HepG2 (cell line): ENCODE data around the gene MCC. TPM values are rescaled to one million over a fixed set of nuclear protein-coding genes. Genes with fewer than 3 reads are reported as not detected.

Experiments used
- ATAC-seq: fragments of 200-7000 bp; cut with Tn5 transposase; 3 replicates; pipeline ENCODE4 v1.9.1; 2020; ENCODE audit warnings: mild to moderate bottlenecking, moderate library complexity
- BruUV-seq: library from RNA; stranded (reverse); fragments of 400-500 nt; replicated peaks from 2 replicates; lab custom pipeline; 2021; lab: Mats Ljungman, UMichigan
- CTCF ChIA-PET: fragments of 300-600 bp; formaldehyde crosslinking; extraction: SDS; loops from one replicate; lab custom pipeline; 2021; ENCODE audit warnings: low total read pairs, inconsistent platforms, low intra/inter-chr PET ratio; lab: Yijun Ruan, JAX
- POLR2A ChIA-PET: fragments of 350-600 bp; sonication (Branson Sonifier 250); formaldehyde crosslinking; loops from one replicate; lab custom pipeline; 2020; ENCODE audit warnings: antibody characterized with exemption, inconsistent platforms; lab: Yijun Ruan, JAX
- DNase-seq: peaks from one replicate; pipeline ENCODE4 v3.0.0-alpha.2; 2015; ENCODE audit warnings: low spot score
- FAIRE-seq: peaks from 3 replicates; lab custom pipeline; 2011; peaks lifted over from hg19 to GRCh38; lab: Jason Lieb, UNC
- H2AFZ ChIP-seq: one replicate; pipeline ENCODE4 v1.6.1; 2011; ENCODE audit warnings: low read length, inconsistent platforms
- H3K27ac ChIP-seq: fragments of 300-600 bp; 3 replicates; pipeline ENCODE4 v1.8.0; 2011; ENCODE audit warnings: mixed run types, mild to moderate bottlenecking, mixed read lengths, low read length, inconsistent platforms; ENCODE audit not compliant: insufficient read depth; ENCODE audit errors: extremely low read length
- H3K27me3 ChIP-seq, 2 experiments: fragments of 200-600 bp in 1 of 2; 2 replicates in 1 of 2; 3 replicates in 1 of 2; pipeline versions ENCODE4 v1.6.0 to v1.8.0; 2011; ENCODE audit warnings: low read length in 2 of 2, mild to moderate bottlenecking in 2 of 2, moderate library complexity in 2 of 2, inconsistent platforms in 1 of 2; ENCODE audit not compliant: insufficient read depth in 2 of 2, control insufficient read depth in 1 of 2
- H3K36me3 ChIP-seq, 2 experiments: fragments of 200-600 bp in 1 of 2; replicated peaks in 1 of 2; 2 replicates in 1 of 2; 3 replicates in 1 of 2; pipeline versions ENCODE4 v1.5.1 to v1.8.0; 2011; ENCODE audit warnings: low read length in 2 of 2, inconsistent platforms in 1 of 2; ENCODE audit not compliant: insufficient read depth in 2 of 2, control insufficient read depth in 1 of 2
- H3K4me1 ChIP-seq: 2 replicates; pipeline ENCODE4 v1.5.1; 2012; ENCODE audit warnings: low read length, inconsistent platforms; ENCODE audit not compliant: insufficient read depth
- H3K4me2 ChIP-seq: 2 replicates; pipeline ENCODE4 v1.6.0; 2011; ENCODE audit warnings: low read depth, low read length, inconsistent platforms
- H3K4me3 ChIP-seq, 3 experiments: fragments of 200-600 bp in 1 of 3; sonication (generic), shearing (Covaris generic) in 1 of 3; replicated peaks in 1 of 3; 2 replicates each; pipeline ENCODE4 v1.5.1; 2011 to 2016; ENCODE audit warnings: low read length in 3 of 3, inconsistent platforms in 2 of 3, low read depth in 2 of 3, mild to moderate bottlenecking in 2 of 3, control low read depth in 1 of 3, mixed read lengths in 1 of 3; ENCODE audit not compliant: insufficient read depth in 1 of 3
- H3K79me2 ChIP-seq: one replicate; pipeline ENCODE4 v1.6.1; 2011; ENCODE audit warnings: low read length, inconsistent platforms; ENCODE audit not compliant: insufficient read depth
- H3K9ac ChIP-seq: 2 replicates; pipeline ENCODE4 v1.6.0; 2011; ENCODE audit warnings: mild to moderate bottlenecking, low read depth, low read length, inconsistent platforms; ENCODE audit not compliant: insufficient read depth
- H3K9me3 ChIP-seq: 2 replicates; pipeline ENCODE4 v1.5.1; 2012; ENCODE audit warnings: mild to moderate bottlenecking, low read length
- H4K20me1 ChIP-seq: 2 replicates; pipeline ENCODE4 v1.6.0; 2011; ENCODE audit warnings: inconsistent platforms, mild to moderate bottlenecking, low read length, moderate library complexity; ENCODE audit not compliant: insufficient read depth
- ATF7-NPFF ChIP-seq: sonication (generic); formaldehyde crosslinking; IDR thresholded peaks from 2 replicates; pipeline ENCODE4 v1.8.1; 2023; ENCODE audit warnings: mild to moderate bottlenecking, low read depth, missing genetic modification reagents, moderate library complexity
- KDM1A ChIP-seq: IDR thresholded peaks from 2 replicates; pipeline ENCODE4 v1.6.1; 2016; ENCODE audit warnings: missing compliant biosample characterization
- MED13 ChIP-seq: sonication (generic); formaldehyde crosslinking; IDR thresholded peaks from 2 replicates; pipeline ENCODE4 v1.5.0; 2020; ENCODE audit warnings: missing genetic modification reagents
- MTF2 ChIP-seq: sonication (generic); formaldehyde crosslinking; IDR thresholded peaks from 2 replicates; pipeline ENCODE4 v1.5.0; 2020; ENCODE audit warnings: missing genetic modification reagents, borderline replicate concordance
- PRMT3 ChIP-seq: sonication (generic); formaldehyde crosslinking; IDR thresholded peaks from 2 replicates; pipeline ENCODE4 v1.8.1; 2022; ENCODE audit warnings: low read depth, mild to moderate bottlenecking, moderate library complexity, missing genetic modification reagents, borderline replicate concordance
- SAFB2 ChIP-seq: sonication (generic); formaldehyde crosslinking; IDR thresholded peaks from 2 replicates; pipeline ENCODE4 v1.5.1; 2020; ENCODE audit warnings: missing genetic modification reagents, low read depth, mild to moderate bottlenecking, borderline replicate concordance
- THRA ChIP-seq: sonication (generic); formaldehyde crosslinking; IDR thresholded peaks from 2 replicates; pipeline ENCODE4 v1.4.0; 2020; ENCODE audit warnings: missing genetic modification reagents, borderline replicate concordance
- U2AF2 ChIP-seq: fragments of 200-400 bp; formaldehyde crosslinking; IDR thresholded peaks from 2 replicates; pipeline ENCODE4 v1.6.1; 2017; ENCODE audit warnings: low read depth, mild to moderate bottlenecking, low read length
- YEATS2 ChIP-seq: sonication (generic); formaldehyde crosslinking; IDR thresholded peaks from 2 replicates; pipeline ENCODE4 v1.4.0; 2020; ENCODE audit warnings: missing genetic modification reagents, borderline replicate concordance
- ZBTB10 ChIP-seq: sonication (generic); formaldehyde crosslinking; IDR thresholded peaks from 2 replicates; pipeline ENCODE4 v1.4.0; 2020; ENCODE audit warnings: missing genetic modification reagents, borderline replicate concordance
- ZNF652 ChIP-seq: IDR thresholded peaks from 2 replicates; pipeline ENCODE4 v1.6.1; 2016; ENCODE audit warnings: low read depth, borderline replicate concordance
- ZSCAN25 ChIP-seq: sonication (generic); formaldehyde crosslinking; IDR thresholded peaks from 2 replicates; pipeline ENCODE4 v1.8.0; 2022; ENCODE audit warnings: mild to moderate bottlenecking, missing genetic modification reagents
- WGBS: methylation state at CpG from one replicate; pipeline ENCODE4 v1.1.6; 2017; ENCODE audit warnings: low lambda C conversion rate; 5-methylcytosine and 5-hydroxymethylcytosine counted together
- in situ Hi-C: cut with HindIII; loops from 2 replicates; pipeline ENCODE4 v1.10.0; 2017; ENCODE audit warnings: low pct_unique_long_range_greater_than_20kb; ENCODE audit not compliant: extremely low pct_ligation_motif_present
- intact Hi-C: fragments of 100-400 bp; cut with micrococcal nuclease; formaldehyde crosslinking; loops from one replicate; pipeline ENCODE4 v1.10.0; 2022; ENCODE audit not compliant: unreplicated experiment
- polyA plus RNA-seq, 8 experiments: library from polyadenylated mRNA; depleted of rRNA in 3 of 8; stranded (reverse) in 7 of 8; unstranded in 1 of 8; fragments of >200 nt; fragmentation: Illumina TruSeq in 4 of 8; extraction: Trizol in 4 of 8; gene quantifications; 2 replicates each; pipeline versions ENCODE4 v1.2.1 to v1.2.3, GENCODE V29; 2011 to 2016; ENCODE audit warnings: low read depth in 4 of 8, missing spikeins in 1 of 8, mixed read lengths in 1 of 8; ENCODE audit not compliant: insufficient read depth in 1 of 8
- total RNA-seq, 5 experiments: library from RNA; depleted of rRNA; stranded (reverse); fragments of >200 nt; fragmentation: Illumina TruSeq; extraction: Trizol; gene quantifications; 2 replicates each; pipeline ENCODE4 v1.2.3, GENCODE V29; 2016; ENCODE audit warnings: low read depth in 1 of 5
- TF ChIP-seq, protein P1 (sequence below): sonication (generic); formaldehyde crosslinking; IDR thresholded peaks from 2 replicates; pipeline ENCODE4 v1.9.0; 2021; ENCODE audit warnings: missing genetic modification reagents, borderline replicate concordance
- TF ChIP-seq, protein P2 (sequence below): sonication (generic); formaldehyde crosslinking; conservative IDR thresholded peaks from 2 replicates; pipeline ENCODE4 v1.4.0; 2020; ENCODE audit warnings: missing genetic modification reagents

The MCC gene
- total and polyA plus RNA-seq, 2 of the 13 experiments (the other 11 are each of a cell fraction or from before 2014, with no cell fraction given) = 0.55 to 2.4 TPM

DNA sequence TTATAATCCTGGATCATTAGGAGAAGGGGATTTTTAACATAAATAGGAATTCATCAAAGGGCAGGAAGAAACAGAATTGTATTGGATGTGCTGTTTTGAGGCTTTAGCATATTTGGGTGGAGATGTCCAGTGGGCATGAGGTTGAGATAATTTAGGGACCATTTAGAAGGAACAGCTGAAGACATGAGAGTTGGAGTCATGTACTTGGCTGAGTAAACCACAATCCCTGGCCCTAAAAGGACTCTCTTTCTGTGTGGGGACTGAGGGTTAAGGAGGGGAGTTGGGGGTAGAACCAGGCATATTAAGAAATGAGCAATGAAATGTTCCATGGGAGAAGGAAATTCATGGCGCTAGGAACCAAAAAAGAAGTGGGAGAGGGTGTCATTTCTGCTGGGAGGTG, 450.1 kb downstream of the MCC start:
- Histone ChIP-seq H4K20me1 (no peaks in the 10 kb centered on the region), H3K4me1 (no peaks in the 10 kb centered on the region), H3K36me3 (no peaks in the 10 kb centered on the region), H3K27ac (no peak overlapping the region), H3K4me3 (no peak overlapping the region), H3K79me2 (no peaks in the 10 kb centered on the region), H2AFZ (no peak overlapping the region), H3K4me2 (no peak overlapping the region), H3K9me3 (no peaks in the 10 kb centered on the region), H3K27me3 (no peaks in the 10 kb centered on the region), H3K9ac (no peak overlapping the region)
- ATAC-seq = no peak
- intact Hi-C loops (no loop called here), in situ Hi-C loops (loop anchor here (25.0 kb wide), 1 partner anchor 474 kb away; the partner anchor contains the start of gene YTHDC2)
- CTCF ChIA-PET = no interaction called here
- WGBS = 70% methylated on average over 1 of the region's 1 CpG
- BruUV-seq = no TSS peak
- DNase-seq = no peak
- FAIRE-seq = no peak
- POLR2A ChIA-PET = no interaction called here
- TF ChIP-seq SAFB2 (CRISPR knock-in tag) = no peak
- no peak for TF ChIP-seq KDM1A (CRISPR knock-in tag)
- TF ChIP-seq, protein P1, sequence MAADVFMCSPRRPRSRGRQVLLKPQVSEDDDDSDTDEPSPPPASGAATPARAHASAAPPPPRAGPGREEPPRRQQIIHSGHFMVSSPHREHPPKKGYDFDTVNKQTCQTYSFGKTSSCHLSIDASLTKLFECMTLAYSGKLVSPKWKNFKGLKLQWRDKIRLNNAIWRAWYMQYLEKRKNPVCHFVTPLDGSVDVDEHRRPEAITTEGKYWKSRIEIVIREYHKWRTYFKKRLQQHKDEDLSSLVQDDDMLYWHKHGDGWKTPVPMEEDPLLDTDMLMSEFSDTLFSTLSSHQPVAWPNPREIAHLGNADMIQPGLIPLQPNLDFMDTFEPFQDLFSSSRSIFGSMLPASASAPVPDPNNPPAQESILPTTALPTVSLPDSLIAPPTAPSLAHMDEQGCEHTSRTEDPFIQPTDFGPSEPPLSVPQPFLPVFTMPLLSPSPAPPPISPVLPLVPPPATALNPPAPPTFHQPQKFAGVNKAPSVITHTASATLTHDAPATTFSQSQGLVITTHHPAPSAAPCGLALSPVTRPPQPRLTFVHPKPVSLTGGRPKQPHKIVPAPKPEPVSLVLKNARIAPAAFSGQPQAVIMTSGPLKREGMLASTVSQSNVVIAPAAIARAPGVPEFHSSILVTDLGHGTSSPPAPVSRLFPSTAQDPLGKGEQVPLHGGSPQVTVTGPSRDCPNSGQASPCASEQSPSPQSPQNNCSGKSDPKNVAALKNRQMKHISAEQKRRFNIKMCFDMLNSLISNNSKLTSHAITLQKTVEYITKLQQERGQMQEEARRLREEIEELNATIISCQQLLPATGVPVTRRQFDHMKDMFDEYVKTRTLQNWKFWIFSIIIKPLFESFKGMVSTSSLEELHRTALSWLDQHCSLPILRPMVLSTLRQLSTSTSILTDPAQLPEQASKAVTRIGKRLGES (CRISPR knock-in tag) = no peak
- TF ChIP-seq ATF7-NPFF = no peak
- TF ChIP-seq PRMT3 (CRISPR knock-in tag) = no peak
- no peak for TF ChIP-seq THRA (CRISPR knock-in tag)
- TF ChIP-seq, protein P2, sequence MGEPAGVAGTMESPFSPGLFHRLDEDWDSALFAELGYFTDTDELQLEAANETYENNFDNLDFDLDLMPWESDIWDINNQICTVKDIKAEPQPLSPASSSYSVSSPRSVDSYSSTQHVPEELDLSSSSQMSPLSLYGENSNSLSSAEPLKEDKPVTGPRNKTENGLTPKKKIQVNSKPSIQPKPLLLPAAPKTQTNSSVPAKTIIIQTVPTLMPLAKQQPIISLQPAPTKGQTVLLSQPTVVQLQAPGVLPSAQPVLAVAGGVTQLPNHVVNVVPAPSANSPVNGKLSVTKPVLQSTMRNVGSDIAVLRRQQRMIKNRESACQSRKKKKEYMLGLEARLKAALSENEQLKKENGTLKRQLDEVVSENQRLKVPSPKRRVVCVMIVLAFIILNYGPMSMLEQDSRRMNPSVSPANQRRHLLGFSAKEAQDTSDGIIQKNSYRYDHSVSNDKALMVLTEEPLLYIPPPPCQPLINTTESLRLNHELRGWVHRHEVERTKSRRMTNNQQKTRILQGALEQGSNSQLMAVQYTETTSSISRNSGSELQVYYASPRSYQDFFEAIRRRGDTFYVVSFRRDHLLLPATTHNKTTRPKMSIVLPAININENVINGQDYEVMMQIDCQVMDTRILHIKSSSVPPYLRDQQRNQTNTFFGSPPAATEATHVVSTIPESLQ = no peak
- TF ChIP-seq MTF2 (CRISPR knock-in tag) = no peak
- no peak for TF ChIP-seq ZSCAN25 (CRISPR knock-in tag)
- TF ChIP-seq MED13 (CRISPR knock-in tag) = no peak
- TF ChIP-seq ZBTB10 = no peak
- no peak for TF ChIP-seq U2AF2
- no peak for TF ChIP-seq ZNF652
- no peak for TF ChIP-seq YEATS2
